ENCODE measurements around the gene STKLD1.

Gene STKLD1

DNA sequence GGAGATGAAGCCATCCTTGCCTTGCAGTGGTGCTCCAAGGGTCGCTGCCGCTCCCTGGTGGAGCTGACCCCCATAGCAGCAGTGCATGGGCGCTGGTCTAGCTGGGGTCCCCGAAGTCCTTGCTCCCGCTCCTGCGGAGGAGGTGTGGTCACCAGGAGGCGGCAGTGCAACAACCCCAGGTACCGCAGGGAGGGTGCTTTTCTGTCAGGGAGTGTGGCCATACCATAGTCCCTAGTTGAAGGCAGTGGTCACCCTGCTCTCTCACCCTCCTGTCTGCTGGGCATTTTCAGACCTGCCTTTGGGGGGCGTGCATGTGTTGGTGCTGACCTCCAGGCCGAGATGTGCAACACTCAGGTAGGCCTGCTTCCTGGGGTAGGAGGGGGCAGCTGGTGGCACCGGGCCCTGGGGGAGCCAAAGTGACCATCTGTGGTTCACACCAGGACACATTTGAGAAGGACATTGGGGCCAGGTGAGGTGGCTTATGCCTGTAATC lies 57.2 kb downstream of the STKLD1 start:
- H3K27ac ChIP-seq (ENCODE audit: low read length): no peak overlapping the region

DNA sequence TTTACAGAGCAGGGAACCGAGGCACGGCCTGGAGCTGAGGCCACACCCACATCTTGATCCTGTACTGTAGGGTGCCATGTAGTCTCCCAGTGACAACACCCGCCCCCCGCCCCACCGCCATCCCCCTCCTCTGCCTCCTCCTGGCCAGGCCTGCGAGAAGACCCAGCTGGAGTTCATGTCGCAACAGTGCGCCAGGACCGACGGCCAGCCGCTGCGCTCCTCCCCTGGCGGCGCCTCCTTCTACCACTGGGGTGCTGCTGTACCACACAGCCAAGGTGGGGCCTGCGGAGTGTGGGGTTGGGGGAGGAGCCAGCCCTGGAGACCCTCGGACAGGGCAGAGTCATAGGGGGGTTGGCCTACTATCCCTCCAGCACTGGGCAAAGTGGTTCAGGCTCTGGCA lies 60.5 kb downstream of the STKLD1 start:
- Histone ChIP-seq H3K27ac (ENCODE audit: low read length) (no peak overlapping the region), H3F3A (ENCODE audit: insufficient read depth, low read length) (no peaks in the 10 kb centered on the region)

More for the DNA sequence above, 57.2 kb downstream of the STKLD1 start:
- H3K79me2 ChIP-seq (ENCODE audit: low read length): no peaks in the 10 kb centered on the region
- no peak overlapping the region for H3K9ac ChIP-seq (ENCODE audit: low read length)
- H4K20me1 ChIP-seq (ENCODE audit: insufficient read depth, low read length): no peaks in the 10 kb centered on the region
- no peak for DNase-seq
- no peaks in the 10 kb centered on the region for H3K9me2 ChIP-seq (replicated peaks; ENCODE audit: insufficient read depth, low read length)
- H3K4me2 ChIP-seq (ENCODE audit: low read depth, low read length): no peak overlapping the region
- no peaks in the 10 kb centered on the region for H3K4me1 ChIP-seq (ENCODE audit: low read length)
- H2AFZ ChIP-seq (ENCODE audit: low read length): no peak overlapping the region
- no peaks in the 10 kb centered on the region for H3K36me3 ChIP-seq (replicated peaks; ENCODE audit: insufficient read depth, low read length)
- H3F3A ChIP-seq (ENCODE audit: insufficient read depth, low read length): no peaks in the 10 kb centered on the region
- H3K27me3 ChIP-seq (replicated peaks; ENCODE audit: insufficient read depth, low read length): peaks cover 69% of the 10 kb centered on the region
- TF ChIP-seq EZH2 (optimal IDR thresholded peaks at IDR 0.05; ENCODE audit: low read depth, low read length) (no peak), EZH2phosphoT487 (IDR thresholded peaks at IDR 0.05; ENCODE audit: low read length) (no peak)
- TF ChIP-seq, protein P1, sequence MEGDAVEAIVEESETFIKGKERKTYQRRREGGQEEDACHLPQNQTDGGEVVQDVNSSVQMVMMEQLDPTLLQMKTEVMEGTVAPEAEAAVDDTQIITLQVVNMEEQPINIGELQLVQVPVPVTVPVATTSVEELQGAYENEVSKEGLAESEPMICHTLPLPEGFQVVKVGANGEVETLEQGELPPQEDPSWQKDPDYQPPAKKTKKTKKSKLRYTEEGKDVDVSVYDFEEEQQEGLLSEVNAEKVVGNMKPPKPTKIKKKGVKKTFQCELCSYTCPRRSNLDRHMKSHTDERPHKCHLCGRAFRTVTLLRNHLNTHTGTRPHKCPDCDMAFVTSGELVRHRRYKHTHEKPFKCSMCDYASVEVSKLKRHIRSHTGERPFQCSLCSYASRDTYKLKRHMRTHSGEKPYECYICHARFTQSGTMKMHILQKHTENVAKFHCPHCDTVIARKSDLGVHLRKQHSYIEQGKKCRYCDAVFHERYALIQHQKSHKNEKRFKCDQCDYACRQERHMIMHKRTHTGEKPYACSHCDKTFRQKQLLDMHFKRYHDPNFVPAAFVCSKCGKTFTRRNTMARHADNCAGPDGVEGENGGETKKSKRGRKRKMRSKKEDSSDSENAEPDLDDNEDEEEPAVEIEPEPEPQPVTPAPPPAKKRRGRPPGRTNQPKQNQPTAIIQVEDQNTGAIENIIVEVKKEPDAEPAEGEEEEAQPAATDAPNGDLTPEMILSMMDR (IDR thresholded peaks at IDR 0.05; ENCODE audit: low read length): no peak
- no peaks in the 10 kb centered on the region for H3K9me3 ChIP-seq (replicated peaks; ENCODE audit: insufficient read depth, low read length)
- H3K4me3 ChIP-seq (ENCODE audit: low read length): no peak overlapping the region

DNA sequence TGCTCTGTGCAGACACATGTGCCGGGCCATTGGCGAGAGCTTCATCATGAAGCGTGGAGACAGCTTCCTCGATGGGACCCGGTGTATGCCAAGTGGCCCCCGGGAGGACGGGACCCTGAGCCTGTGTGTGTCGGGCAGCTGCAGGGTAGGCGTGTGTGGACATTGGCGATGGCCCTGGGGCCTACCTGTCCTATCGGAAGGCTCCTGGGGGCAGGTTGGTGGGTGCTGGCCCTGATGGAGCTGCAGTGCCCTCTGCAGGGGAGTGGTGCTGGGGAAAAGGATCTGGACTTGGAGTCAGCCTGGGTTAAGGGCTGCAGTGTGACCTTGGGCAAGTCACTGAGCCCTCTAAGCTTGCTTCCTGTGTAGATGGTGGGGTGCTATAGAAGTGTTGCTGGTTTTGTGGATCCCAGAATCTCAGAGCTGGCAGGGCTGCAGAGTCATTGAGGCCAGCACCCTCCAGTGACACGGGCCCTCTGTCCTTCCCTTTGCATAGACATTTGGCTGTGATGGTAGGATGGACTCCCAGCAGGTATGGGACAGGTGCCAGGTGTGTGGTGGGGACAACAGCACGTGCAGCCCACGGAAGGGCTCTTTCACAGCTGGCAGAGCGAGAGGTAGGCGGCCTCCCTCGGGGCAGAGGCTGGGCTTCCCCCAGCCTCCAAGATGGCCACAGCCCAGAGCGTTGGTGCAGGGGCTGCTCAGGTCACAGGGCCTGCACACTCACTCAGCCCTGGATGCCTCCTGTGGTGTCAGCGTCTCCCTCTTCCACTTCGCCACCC lies 61.8 kb downstream of the STKLD1 start:
- Histone ChIP-seq H4K20me1 (ENCODE audit: insufficient read depth, low read length) (no peaks in the 10 kb centered on the region), H2AFZ (ENCODE audit: low read length) (no peak overlapping the region), H3F3A (ENCODE audit: insufficient read depth, low read length) (no peaks in the 10 kb centered on the region), H3K9ac (ENCODE audit: low read length) (no peak overlapping the region), H3K4me3 (ENCODE audit: low read length) (no peak overlapping the region), H3K79me2 (ENCODE audit: low read length) (no peaks in the 10 kb centered on the region), H3K9me3 (replicated peaks; ENCODE audit: insufficient read depth, low read length) (no peaks in the 10 kb centered on the region), H3K4me1 (ENCODE audit: low read length) (no peaks in the 10 kb centered on the region), H3K9me2 (replicated peaks; ENCODE audit: insufficient read depth, low read length) (no peaks in the 10 kb centered on the region), H3K36me3 (replicated peaks; ENCODE audit: insufficient read depth, low read length) (no peaks in the 10 kb centered on the region), H3K27ac (ENCODE audit: low read length) (no peak overlapping the region), H3K4me2 (ENCODE audit: low read depth, low read length) (no peak overlapping the region), H3K27me3 (replicated peaks; ENCODE audit: insufficient read depth, low read length) (peaks cover 93% of the 10 kb centered on the region)
- DNase-seq: no peak
- TF ChIP-seq, protein P1 (IDR thresholded peaks at IDR 0.05; ENCODE audit: low read length): peak; percentile 29
- TF ChIP-seq EZH2 (optimal IDR thresholded peaks at IDR 0.05; ENCODE audit: low read depth, low read length): no peak
- TF ChIP-seq EZH2phosphoT487 (IDR thresholded peaks at IDR 0.05; ENCODE audit: low read length): no peak

More for the DNA sequence above, 60.5 kb downstream of the STKLD1 start:
- H3K9ac ChIP-seq (ENCODE audit: low read length): no peak overlapping the region
- H2AFZ ChIP-seq (ENCODE audit: low read length): no peak overlapping the region
- H4K20me1 ChIP-seq (ENCODE audit: insufficient read depth, low read length): no peaks in the 10 kb centered on the region
- H3K79me2 ChIP-seq (ENCODE audit: low read length): no peaks in the 10 kb centered on the region
- DNase-seq: no peak
- no peaks in the 10 kb centered on the region for H3K9me2 ChIP-seq (replicated peaks; ENCODE audit: insufficient read depth, low read length)
- no peak overlapping the region for H3K4me2 ChIP-seq (ENCODE audit: low read depth, low read length)
- TF ChIP-seq, protein P1 (IDR thresholded peaks at IDR 0.05; ENCODE audit: low read length): no peak
- TF ChIP-seq EZH2phosphoT487 (IDR thresholded peaks at IDR 0.05; ENCODE audit: low read length) (no peak), EZH2 (optimal IDR thresholded peaks at IDR 0.05; ENCODE audit: low read depth, low read length) (no peak)
- peaks cover 90% of the 10 kb centered on the region for H3K27me3 ChIP-seq (replicated peaks; ENCODE audit: insufficient read depth, low read length)
- H3K4me1 ChIP-seq (ENCODE audit: low read length): no peaks in the 10 kb centered on the region
- H3K9me3 ChIP-seq (replicated peaks; ENCODE audit: insufficient read depth, low read length): no peaks in the 10 kb centered on the region
- no peaks in the 10 kb centered on the region for H3K36me3 ChIP-seq (replicated peaks; ENCODE audit: insufficient read depth, low read length)
- H3K4me3 ChIP-seq (ENCODE audit: low read length): no peak overlapping the region

Measured in MM.1S (cell line).